NCI-H69 (cell line): ENCODE results near the gene KCNK2.

Experiments used
- DNase-seq: peaks from one replicate; lab custom pipeline; 2025; lab: John Stamatoyannopoulos, UW

Gene KCNK2

DNA sequence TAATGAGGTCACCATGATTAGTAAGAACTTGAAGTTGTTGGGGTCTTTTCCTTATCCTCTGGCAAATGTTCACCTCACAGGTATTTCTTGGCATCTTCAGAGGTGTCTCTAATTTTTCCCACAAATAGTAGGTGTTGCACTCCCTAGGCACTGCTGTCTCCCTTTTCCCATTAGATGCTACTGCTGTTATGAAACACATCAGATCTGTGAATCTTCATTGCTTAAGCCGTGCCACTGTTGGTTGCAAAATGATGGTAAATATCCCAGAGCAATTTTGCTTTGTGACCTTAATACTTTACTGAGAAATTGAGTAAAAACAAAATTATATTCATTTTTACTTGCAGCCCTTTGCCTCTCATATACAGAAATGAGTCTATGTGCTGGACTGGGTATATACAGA, 169.6 kb downstream of the KCNK2 start:
- DNase-seq = peak; percentile 32

DNA sequence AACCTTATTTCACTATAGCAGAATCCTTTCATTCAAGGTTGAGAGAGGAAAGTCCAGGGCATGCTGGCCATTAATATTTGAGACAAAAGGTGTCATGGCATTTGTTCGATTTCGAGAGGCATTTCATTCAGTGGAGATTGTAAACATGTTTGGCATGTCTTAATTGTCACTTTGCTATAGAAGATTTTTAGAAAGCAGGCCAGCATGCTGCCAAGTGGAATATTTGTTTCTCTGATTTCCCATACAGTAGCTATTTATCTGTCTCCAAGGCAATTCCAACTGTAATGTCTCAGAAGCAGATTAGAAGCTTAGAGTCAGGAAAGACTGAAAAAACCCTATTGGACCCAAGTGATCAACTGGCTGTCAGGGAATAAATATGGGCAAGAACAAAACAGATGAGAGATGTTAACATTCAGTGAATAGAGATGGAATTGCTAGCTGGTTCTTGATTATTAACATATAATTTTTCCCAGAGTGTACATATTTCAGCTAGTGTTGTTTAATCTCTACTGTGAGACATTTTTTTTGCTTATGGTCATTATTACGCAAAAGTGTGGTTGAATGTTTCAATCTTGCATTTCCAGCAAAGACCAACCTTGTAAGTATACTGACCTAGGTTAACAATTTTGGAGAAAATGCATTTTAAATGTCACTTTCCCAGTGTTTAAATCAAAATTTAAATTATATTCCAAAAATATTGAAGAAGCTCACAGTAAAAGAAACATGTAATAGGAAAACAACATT, 174.6 kb downstream of the KCNK2 start:
- DNase-seq = no peak

DNA sequence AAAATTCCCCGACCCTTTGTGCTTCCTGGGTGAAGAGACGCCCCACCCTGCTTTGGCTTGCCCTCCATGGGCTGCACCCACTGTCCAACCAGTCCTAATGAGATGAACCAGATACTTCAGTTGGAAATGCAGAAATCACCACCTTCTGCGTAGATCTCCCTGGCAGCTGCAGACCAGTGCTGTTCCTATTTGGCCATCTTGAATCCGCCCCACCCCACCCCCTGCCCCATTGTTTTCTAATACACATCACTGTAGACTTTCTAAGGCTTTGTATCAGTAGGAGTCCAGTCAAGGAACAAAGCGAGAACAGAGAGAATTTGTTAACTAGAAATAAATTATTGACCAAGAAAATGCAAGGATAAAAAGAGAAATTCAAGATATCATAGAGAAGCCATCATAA, 178.2 kb downstream of the KCNK2 start:
- DNase-seq = no peak

DNA sequence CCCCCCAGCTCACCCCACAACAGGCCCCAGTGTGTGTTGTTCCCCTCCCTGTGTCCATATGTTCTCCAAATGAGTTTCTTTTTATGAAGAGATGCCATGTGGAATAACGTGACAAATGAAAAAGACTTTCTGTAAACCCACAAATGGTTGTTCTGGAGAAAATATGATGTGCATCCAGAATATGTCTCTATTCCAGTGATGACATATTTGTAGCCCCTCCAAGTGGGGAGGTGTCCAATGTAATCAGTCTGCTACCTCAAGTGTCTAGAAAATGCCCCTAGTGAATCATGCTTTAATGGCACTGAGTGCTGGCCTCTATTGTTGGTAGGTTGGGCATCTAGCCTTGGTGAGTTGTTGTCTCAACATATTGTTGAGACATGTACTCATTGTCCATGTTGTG, 179.6 kb downstream of the KCNK2 start:
- no peak for DNase-seq

DNA sequence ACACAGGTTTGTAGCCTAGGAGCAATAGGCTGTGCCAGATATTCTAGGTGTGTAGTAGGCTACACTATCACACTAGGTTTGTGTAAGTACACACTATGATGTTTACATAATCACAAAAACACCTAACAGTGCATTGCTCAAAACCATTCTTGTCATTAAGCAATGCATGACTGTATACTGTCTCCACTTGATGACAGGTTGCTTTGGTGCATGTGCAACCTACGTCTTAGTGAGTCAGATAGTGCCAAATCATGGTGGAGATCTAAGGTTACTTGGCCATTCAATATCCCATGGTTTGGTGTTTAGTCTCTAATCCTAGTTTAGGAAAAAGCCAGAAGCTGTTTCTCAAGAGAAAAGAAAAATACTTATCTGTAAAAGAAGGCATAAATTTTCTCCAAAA, 181.1 kb downstream of the KCNK2 start:
- no peak for DNase-seq

DNA sequence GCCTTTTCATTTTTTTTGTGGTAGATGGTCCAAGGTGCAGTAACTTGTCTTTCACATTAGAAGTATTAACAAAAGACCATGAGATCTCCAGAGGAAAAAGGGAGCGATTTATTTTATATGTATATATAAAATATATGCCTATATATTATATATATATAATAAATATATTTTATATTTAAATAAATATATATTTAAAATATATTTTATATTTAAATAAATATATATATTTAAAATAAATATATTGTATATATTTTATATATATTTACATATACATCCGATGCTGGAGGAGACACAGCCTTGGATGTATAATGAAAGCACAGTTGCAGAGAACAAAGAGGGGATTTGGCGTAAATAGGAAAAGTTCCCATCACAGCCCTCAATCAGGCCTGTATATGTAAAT, 182.1 kb downstream of the KCNK2 start:
- DNase-seq = no peak

DNA sequence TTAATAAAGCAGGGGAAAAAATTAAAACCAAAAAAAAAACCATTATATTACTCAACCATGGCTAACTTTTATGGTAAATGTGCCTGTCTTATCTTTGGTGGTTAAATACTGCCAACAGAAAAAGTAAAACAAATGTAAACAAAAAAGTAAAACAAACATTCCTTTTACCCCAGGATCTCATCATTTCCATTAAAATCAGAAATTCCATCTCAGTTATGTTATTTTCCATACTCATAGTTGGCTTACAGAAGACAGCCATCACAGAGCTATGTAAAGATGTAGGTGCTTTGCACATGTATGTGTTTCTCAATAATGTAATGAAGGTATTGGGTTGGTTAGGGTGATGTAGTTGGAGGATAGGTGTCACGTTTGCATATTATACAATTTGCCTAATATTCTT, 185.0 kb downstream of the KCNK2 start:
- no peak for DNase-seq

DNA sequence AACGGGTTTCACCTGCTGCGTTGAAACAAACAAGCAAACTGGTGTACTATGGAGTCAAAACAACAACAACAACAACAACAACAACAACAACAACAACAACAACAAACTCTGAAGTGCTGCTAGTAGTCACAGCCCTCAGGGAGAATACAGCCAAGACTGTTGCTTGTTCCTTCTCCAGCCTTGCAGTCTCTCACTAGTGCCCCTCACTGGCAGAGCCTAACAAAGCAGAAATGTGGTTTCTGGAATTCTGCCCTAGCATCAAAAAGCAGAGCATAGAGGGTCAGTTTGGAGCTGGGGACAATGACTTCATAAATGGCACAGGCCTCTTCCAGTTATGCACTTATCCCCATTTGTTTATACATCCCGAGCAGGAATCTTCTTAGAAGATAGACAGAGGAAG, 187.4 kb downstream of the KCNK2 start:
- DNase-seq = peak; percentile 6

DNA sequence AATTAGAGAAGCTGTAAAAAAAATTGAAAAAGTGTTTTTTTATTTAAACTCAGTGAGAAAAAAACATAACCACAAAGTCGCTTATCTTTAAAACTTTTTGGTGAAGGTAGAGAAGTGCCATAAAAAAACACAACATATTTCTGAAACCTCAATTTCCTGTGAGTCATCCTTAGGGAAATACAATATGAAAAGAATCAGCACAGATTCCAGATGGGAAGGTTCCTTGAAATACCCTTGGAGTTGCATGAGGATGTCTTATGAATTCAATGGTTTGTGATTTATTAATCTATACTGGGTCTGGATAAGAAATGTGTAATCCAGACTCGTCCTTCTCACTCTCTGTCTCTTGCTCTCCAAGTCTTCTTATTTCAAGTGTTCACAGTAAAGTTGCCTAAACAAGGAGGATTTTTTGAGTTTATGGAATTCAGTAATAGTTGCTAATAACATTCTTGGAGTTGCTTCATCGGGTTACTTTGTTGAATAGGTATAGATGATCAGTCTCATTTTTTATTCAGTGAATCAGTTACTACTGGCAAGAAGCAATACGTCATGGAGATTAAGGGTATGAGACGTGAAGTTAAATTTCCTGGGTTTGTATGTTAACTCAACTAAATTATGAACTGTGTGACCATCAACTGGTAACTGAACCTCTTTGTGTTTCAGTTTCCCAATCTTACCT, 191.4 kb downstream of the KCNK2 start:
- no peak for DNase-seq

DNA sequence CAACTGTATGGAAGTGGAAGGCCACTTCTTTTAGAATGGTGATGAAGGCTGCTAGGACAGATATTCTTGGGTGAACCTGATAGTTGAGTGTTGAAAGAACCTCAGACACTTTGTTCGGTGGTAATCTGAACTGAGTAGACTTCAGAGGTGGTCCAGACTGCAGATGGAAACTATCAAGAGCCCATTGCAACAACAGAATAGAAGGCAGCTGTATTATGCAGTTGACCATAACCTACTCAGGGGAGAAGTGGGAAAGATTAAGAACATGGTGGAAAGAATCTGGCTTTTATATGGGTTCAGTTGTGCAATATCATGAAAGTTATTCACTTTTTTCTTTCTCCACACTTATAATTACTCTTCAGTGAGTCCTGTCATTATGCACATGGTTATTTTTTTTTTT, 194.0 kb downstream of the KCNK2 start:
- DNase-seq = no peak

DNA sequence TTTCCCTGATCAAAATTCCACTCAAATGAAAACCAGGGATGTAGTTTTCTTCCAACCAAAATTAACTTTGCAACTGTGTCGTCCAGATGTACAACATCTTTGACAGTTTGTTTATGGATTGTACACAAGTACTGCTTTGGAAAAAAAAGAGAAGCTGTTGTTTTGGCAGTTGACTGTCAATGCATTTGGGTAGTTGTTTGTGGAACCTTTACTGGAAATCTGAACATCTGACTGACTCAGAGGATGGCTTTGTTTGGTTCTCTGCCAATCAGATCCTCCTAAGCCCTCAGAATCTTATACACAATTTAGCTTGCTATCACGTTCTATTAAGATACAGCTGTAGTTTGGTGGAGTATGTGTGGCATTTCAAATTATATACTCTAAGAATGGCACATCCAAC, 195.0 kb downstream of the KCNK2 start:
- no peak for DNase-seq

DNA sequence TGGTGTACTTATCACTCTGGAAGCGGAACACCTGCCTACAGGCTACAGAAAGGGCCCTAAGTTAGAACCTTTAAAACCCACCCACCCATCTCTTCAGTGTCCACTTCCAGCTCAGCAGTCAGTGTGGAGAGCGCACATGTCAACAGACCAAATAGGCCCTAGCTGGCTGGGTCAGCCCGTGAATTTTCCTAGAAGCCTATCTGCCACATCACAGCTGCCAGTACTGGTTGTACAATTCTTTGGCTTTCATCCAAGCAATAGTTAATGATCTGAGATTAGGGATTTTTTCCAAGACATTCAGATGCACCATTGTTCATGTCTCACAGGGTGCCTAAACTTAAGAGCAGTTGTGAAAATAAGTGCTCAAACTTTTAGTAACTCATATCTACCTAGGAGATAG, 197.1 kb downstream of the KCNK2 start:
- DNase-seq = peak; percentile 22

DNA sequence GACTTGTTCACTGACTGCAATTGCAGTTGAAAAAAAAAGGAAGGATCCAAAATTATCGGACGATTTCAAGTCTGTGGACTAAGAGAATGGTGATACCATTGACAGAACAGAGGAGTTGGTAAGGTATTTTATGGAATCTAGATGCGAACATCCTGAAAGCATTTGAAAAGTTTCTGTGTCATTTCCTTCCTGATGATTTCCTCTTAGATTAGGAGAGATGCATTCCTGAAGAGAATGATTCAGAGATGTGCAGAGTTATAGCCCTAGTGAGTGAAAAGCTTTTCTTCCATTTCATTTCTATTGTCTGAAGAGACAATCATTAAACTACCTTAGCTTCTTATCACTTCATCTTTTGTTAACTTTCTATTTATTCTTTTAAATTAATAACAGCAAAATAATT, 200.0 kb downstream of the KCNK2 start:
- DNase-seq = no peak

DNA sequence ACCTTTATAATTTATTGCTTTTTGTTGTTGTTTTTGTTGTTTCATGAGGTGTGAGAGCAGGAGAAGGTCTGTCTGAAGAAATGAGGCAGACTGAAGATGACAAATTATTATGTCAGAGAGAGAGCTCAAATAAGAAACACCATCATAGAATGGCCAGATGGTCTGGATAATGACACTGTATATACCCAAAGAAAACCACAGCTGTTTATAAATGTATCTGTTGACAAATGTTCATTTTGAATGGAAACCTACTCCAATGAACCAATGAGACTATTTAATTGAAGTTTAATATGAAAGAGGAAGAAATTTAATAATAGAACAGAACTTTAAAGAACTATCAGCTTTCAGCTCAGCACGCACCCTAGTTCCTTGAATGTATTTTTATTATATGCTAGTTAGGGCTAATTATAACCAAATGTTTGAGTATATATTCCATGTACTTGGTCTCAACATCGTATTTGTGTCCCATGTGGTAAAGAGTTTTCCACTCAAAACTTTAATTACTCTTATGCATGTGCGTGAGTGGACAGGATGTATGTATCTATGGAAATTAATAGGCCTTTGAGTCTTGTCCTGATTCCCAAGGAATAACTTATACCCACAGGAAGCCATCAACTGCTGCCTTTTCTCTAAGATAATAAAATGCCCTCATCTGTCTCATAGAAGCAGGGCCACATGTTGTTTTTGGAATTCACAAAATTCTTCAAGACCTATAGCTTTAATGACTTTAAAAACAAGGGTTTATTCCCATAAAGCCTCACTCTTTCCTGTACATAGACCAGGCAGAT, 202.7 kb downstream of the KCNK2 start:
- DNase-seq = peak; percentile 81
